8988T (cell line): ENCODE results near the gene PHF11.
A peak's percentile ranks its signal among the peaks of the same experiment; 100 is the strongest.
"Not testable (repeated sequence)": the region's sequence is repeated elsewhere in the genome, so short reads cannot be mapped to it uniquely, and the experiment has no call there.

Experiments
- DNase-seq: peaks from one replicate; pipeline ENCODE4 v3.0.0; 2011

PHF11 gene

DNA sequence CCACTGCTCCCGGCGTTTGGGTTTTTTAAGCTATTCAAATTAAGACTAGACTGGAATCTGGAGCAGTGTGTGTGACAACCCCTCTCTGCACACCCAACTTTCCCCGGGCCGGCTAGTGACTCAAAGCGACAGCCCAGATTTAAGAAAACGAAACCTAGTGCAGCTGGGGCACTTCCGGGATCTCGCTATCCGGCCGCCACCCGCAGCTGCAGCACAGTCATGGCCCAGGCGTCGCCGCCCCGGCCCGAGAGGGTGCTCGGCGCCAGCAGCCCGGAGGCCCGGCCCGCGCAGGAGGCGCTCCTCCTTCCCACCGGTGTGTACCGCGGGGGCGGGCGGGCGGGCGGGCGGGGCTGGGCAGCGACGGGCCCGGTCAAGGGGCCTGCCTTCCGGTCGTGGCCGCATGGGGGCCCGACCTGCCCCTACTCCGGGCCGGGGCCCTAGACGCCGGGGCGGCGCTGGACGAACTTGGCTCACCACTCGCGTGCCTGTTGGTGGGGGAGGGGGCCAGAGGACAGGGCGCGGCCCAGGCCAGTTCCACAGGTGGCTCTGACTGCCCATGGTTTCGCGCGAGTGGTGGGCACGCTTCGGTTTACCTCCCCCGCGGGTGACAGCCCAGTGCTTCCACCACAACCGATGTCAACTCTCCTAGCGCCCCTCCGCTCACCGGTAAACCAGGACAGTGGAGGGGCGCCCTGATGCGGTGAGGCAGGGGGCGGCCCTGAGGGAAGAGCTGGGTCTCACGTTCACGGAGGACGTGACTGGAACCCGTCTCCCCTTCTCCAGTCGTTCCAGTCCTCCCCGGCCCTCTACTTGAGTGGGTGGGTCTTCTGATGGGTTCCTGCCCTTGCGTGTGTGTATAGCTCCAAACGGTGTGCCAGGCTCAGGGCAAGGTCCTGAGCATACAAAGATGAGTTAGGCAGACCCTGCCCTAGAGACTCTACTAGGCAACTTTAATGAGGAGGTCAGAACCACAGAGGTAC is at the start of gene PHF11:
TSS of gene PHF11 (plus strand) at position 171 of the 980 bp plus-strand sequence. CDS start at position 220, 49 bp downstream.
- DNase-seq, result peak; percentile 51

DNA sequence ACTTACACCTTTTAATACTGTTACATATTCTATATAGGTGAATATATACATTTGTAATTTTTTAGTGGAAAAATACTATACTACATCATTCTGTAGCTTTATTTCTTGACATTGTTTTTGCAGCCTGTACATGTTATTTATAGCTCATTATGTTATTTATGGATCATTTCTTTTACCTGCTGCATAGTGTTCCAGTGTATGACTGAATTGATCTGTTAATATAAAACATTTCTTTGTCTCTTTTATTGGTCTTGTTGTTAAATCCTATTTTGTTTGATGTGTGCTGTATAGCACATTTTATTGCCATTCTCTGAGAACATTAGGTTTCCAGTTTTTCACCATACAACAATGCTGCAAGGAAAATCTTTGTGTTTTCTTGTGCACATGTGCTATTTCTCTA is 49.3 kb upstream of the PHF11 start:
- no peak for DNase-seq

DNA sequence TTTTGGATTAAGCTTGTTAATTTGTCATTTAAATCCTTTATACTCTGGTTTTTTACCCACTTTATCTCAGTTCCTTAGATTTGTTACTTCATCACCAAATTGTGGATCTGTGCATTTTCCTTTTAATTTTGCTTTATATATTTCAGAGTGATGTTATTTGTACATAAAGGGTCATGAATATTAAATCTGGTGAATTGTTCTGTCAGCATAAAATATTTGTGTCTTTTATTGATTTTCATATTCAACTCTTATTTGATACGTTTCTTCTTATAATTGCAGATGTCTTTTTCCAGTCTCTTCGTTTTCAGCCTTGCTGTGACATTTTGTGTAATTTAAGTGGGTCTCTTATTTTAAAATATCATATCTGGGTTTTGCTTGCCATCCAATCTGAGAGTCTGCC is 47.0 kb upstream of the PHF11 start:
- no peak for DNase-seq

DNA sequence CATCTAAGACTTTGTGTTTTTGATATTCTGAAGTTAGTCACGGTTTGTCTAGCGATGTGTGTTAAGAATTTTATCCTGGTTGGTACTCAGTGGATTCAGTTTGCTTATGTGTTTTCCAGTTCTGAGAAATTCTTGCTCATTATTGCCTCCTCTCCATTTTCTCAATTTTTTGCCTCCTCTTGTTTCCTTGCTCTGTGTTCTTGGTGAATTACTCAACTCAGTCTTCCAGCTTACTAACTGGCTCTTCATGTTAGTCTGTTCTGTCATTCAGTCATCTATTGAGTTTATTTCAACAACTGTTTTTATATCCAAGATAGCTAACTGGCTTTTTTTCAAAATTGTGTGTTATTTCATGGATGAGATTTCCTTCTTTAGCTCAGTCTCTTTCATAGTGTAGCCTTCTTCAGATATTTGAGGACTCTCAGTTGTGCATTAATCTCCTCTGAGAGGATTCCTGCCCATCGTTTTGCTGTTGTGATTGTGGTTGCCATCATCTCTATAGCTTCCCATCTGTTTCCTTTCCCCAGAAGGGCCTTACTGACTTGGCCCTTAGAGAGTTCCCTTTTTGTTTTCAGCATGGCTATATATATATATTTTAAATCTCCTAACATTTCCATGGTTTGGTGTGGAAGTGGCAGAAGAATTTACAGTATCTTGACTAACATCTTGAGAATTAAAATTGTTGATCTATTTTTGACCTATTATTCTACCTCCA is 45.5 kb upstream of the PHF11 start:
- no peak for DNase-seq

DNA sequence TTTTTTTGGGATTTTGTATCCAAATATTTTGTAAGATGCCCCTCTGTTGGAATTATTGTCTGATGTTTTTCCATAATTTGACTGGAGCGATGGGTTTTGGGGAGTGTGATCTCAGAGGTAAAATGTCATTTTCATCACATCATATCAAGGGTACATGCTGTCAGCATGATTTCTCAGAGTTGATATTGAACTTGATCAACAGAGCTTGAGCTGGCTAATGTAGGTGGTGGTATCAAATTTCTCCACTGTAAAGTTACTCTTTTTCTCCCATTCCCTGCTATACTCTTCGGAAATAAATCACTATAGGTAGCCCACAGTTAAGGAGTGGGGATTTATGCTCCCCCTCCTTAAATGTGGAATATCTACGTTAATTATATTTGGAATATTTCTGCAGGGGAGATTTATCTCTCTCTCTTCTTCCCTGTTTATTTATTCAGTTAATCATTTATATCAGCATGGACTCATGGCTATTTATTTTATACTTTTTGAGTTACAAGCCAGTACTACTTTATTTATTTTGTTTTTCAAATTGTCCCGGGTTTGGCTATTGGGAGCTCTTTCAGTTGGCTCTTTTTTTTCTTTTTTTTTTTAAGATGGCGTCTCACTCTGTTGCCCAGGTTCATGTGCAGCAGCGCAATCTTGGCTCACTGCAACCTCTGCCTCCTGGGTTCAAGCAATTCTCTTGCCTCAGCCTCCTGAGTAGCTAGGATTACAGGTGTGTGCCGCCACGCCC is 42.9 kb upstream of the PHF11 start:
- DNase-seq, result no peak

DNA sequence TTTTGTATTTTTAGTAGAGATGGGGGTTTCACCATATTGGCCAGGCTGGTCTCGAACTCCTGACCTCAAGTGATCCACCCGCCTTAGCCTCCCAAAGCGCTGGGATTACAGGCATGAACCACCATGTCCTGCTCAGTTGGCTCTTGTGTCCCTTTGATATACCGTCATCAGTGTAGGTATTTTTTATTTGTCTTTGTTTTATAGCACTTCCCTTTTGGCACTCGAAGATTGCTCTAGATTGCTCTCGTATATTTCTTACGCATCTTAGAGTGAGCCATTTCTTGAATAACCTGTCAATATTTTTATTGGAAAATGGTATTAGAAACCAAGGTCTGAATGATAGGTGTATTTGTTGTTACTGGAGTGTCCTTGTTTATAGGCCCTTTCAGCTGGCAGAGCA is 42.3 kb upstream of the PHF11 start:
- DNase-seq, result no peak

DNA sequence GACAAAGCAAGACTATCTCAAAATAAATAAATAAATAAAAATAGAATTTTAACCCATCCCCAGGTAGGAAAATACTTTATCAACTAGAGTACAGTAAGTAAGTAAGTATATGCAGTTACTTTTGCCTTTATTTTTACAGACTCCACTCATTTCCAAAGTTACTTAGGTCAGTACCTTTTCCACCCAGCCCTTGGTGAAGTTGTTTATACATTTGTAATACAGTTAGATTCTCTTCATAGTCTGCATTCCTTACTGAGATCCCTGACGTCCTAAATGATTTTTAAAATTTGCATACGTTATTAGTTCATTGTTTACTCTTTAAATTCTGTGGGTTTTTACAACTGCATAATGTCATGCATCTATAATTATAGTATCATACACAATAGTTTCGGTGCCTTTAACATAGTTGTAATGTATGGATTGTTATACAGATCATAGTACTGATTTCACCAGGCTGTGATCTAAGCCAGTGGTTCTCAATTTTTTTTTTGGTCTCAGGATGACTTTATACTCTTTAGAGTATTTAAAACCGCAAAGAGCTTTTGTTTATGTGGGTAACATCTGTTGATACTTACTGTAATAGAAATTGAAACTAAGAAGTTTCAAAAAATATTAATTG is 41.3 kb upstream of the PHF11 start:
- DNase-seq, result no peak

DNA sequence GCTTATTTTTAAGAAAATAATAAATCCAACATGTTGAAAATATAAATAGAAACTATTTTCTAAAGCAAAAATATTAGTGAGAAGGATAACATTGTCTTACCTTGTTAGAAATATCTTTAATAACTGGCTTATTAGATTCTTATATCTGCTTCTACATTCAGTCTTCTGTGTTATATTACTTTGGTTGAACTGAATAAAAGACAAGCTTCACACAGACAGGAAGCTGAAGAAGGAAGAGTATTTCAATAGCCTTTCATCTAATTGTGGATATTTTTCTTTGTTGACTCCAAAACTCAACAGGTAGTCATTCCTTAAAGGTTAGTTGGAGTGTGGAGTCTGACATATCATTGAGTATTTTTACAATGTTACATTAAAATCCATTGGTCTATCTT is 40.8 kb upstream of the PHF11 start:
- DNase-seq, result no peak

DNA sequence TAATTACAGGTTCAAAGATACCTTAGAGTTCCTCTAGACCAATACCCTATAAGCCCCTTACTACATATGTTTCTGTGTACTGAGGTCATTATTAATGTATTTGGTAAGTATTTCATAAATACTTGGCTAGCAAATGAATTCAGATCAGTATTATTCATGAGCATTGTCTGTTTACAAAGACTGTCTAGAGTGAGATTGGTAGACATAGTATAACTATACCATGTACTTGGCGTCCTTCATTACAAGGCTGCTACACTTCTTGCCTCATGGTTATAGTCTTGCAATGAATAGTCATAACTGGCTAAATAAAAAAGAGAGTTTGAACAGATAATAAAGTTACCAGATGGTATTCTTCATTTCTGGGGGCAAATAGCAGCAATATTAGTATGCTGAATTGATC is 39.6 kb upstream of the PHF11 start:
- no peak for DNase-seq

DNA sequence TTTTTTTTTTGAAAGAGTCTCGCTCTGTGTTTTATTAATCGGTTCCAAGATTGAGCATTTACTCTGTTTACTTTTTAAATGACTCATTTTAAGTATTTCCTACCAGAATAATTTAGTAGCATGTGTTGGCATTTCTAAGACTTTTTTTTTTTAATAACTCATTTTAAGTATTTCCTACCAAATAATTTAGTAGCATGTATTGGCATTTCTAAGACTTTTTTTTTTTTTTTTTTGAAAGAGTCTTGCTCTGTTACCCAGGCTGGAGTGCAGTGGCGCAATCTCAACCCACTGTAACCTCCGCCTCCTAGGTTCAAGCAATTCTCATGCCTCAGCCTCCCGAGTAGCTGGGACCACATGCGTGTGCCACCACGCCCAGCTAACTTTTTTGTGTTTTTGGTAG is 38.5 kb upstream of the PHF11 start:
- DNase-seq, result no peak

DNA sequence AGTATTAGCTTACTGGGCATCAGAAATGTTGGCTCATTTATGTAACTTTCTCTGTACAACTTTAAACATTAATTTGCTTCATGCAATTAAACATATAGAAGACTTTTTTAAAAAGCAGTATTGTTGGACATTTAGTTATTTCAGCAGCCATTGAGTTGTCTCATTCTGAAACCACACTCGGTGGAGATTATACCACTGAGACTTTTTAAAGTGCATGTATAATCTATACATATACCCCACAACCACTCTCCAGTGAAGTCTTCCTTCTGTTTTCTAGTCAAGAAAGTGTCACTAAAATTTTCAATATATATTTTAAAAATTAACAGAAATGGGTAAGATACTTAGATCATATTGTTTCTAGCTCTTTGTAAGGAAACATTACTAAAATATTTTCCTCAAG is 36.2 kb upstream of the PHF11 start:
- DNase-seq, result no peak

DNA sequence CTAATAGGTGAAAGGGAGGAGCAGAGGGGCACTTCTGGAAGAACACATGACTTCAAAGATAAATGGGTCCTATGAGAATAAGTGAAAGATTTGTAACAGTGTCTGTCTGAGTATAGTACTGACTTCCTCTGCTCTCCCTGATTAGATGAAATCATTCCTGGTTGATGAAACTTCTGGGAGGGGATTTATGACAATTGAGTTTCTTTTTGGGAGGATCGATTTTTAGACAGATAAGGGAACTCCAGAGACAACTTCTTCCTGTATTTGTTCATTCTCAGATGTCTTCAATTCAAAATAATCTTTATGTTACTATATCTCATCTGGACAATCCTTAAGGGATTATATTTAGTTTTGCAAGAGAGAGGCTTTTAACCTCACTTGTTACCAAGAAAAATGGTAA is 31.7 kb upstream of the PHF11 start:
- no peak for DNase-seq

DNA sequence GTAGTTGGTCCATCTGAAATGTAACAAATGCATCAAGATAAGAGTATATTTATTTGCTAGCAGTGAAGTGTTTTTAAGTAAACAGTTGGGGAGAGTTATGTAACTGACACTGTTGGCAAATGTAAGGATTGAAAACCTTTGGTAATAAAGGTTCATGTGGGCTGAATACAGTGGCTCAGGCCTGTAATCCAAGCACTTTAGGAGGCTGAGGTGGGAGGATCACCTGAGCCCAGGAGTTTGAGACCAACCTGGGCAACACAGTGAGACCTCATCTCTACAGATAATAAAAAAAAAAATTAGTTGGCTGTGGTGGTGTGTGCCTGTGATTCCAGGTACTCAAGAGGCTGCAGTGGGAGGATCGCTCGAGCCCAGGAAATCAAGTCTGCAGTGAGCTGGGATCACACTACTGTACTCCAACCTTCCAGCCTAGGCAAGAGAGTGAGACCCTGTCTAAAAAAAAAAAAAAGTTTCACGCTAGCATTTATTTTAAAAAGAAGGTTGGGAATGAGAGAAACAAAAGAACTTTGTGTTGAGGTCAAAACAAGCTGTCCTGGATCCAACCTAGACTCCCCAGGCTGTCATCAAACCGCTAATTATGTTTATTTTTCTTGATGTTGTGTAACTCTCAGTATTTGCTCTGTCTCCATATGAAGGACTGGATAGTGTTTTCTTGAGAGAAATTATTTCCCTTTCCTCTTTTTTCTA is 31.0 kb upstream of the PHF11 start:
- no peak for DNase-seq

DNA sequence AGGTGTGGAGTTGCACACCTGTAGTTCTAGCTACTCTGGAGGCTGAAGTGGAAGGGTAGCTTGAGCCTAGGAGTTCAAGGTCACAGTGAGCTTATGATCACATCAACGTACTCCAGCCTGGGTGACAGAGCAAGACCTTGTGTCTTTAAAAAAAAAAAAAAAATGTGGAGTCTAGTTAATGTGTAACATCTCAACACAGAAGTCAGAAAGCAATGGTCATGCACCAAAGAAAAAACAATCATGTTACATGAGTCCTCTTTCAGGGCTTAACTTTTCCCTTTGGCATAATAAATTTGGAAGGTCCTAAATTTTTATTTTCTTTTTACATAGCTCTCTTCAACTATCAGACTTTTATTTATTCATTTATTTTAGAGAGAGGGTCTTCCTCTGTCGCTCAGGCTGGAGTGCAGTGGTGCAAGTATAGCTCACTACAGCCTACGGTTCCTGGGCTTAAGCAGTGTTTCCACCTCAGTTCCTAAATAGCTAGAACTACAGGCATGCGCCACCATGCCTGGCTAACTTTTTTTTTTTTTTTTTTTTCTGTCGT is 29.4 kb upstream of the PHF11 start:
- no peak for DNase-seq

DNA sequence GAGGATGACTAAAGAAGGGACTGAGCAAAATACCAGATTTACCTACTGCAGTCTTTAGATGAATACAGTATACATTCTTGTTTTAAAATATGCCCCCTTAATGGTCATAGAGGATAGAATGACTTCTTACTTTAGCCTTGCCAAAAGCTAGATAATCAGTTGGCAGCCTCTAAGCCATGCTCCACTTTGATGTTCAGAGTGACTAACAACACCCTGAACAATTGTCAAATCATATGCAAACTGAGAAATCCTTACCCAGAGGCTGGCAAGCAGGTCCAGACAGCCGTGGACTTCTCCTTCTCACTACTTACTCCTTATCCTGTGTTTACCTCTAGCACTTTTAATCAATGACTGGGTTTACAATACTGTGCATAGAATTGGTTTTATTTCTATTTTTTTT is 23.6 kb upstream of the PHF11 start:
- no peak for DNase-seq

DNA sequence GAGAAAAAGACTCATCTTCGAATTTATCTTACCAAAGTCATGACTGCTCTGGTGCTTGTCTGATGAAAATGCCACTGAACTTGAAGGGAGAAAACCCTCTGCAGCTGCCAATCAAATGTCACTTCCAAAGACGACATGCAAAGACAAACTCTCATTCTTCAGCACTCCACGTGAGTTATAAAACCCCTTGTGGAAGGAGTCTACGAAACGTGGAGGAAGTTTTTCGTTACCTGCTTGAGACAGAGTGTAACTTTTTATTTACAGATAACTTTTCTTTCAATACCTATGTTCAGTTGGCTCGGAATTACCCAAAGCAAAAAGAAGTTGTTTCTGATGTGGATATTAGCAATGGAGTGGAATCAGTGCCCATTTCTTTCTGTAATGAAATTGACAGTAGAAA is 19.2 kb upstream of the PHF11 start:
- no peak for DNase-seq

DNA sequence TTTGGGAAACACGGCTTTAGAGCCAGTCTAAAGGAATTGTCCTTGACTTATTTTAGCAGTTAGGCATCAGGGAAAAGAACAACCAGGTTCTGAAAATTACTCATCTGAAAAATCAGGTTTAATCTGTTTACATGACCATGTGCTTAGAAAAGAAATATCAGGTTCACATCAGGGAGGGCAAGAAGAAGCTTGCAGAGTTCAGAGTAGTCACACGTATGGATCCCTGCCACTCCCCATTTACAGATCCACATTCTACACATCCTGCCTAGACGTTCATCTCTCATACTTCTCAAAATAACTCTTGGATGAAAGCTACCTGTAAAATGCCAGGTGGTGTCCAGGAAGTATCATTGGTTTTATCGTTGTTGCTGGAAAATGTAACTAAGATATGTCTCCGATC is 14.0 kb upstream of the PHF11 start:
- no peak for DNase-seq

DNA sequence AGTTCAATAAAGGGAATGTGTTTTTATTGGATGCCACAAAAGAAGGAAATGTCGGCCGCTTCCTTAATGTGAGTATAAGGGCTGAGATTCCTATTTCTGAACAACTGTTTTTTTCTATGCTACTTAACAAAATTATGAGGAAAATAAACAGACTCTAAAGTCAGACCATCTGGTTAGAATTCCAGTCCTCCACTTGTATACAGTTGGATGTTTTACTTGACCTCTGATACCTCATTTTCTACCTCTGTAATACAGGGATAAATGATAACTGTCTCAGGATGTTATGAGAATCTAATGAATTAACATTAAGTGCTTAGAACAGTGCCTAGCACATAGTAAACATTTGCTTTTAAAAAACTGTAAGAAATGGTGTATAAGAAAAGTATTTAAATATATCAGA is 7.2 kb upstream of the PHF11 start:
- DNase-seq, result no peak

DNA sequence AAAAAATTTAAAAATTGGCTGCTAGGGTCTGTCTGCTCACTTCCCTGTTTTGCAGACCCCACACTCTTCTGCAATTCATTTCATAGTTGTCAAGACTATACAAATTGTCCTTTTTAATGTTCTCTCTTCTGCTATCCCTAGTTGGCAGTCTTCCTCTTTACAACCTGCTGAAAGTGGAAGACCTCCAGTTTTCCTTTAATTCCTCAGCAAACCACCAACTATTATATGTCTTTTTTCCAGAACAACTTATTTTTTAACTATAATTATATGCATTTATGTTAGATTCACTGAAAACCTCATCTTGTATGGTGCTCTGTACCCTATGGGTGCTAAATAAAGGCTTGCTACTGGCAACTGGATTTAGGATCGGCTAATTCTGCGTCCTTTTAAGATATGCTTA is 1.1 kb upstream of the PHF11 start:
- no peak for DNase-seq

DNA sequence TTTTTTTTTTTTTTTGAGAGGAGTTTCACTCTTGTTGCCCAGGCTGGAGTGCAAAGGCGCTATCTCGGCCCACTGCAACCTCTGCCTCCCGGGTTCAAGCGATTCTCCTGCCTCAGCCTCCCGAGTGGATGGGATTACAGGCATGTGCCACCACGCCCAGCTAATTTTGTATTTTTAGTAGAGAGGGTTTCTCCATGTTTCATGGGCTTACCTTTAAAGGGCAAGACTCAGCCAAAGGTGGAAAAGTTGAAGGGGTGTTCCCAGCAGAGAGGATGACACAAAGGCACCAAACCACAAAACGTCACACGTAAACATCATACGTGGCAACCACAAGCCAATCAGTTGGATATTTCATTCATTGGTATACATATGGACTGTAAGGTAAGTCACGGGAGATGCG is 1.1 kb downstream of the PHF11 start:
- DNase-seq, result not testable (repeated sequence)

DNA sequence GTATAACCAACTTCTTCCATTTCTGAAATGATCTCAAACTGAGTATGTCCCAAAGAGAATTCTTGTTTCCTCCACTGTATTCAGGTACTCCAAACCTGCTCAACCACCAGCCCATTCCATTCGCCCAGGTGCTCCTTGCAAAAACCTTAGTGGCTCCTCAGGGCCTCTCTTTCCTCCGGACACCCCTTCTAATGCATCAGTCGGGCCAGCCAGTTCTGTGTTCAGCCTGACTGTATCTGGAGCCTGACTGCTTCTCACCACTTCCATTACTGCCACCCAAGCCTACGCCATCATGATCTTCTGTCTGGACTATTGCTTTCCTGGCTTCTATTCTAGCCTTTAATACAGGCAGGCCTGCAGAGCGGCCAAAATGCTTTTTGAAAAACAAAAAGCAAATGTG is 1.5 kb downstream of the PHF11 start:
- DNase-seq, result no peak

DNA sequence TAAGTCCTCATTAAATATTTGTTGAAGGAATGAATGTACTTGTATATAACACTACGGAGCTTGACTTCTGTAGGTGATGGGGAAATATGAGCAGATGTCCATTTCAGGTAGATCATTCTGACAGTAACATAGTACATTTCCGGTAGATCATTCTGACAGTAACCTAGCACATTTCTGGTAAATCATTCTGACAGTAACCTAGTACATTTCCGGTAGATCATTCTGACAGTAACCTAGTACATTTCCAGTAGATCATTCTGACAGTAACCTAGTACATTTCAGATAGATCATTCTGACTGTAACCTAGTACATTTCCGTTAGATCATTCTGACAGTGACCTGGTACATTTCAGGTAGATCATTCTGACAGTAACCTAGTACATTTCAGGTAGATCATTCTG is 2.5 kb downstream of the PHF11 start:
- no peak for DNase-seq
